ENCODE results near the gene ZMIZ1. TPM values are rescaled to one million over a fixed set of nuclear protein-coding genes. Genes with fewer than 3 reads are reported as not detected.

The ZMIZ1 gene
- polyA plus RNA-seq, 1 experiment, result 7.6 TPM

DNA sequence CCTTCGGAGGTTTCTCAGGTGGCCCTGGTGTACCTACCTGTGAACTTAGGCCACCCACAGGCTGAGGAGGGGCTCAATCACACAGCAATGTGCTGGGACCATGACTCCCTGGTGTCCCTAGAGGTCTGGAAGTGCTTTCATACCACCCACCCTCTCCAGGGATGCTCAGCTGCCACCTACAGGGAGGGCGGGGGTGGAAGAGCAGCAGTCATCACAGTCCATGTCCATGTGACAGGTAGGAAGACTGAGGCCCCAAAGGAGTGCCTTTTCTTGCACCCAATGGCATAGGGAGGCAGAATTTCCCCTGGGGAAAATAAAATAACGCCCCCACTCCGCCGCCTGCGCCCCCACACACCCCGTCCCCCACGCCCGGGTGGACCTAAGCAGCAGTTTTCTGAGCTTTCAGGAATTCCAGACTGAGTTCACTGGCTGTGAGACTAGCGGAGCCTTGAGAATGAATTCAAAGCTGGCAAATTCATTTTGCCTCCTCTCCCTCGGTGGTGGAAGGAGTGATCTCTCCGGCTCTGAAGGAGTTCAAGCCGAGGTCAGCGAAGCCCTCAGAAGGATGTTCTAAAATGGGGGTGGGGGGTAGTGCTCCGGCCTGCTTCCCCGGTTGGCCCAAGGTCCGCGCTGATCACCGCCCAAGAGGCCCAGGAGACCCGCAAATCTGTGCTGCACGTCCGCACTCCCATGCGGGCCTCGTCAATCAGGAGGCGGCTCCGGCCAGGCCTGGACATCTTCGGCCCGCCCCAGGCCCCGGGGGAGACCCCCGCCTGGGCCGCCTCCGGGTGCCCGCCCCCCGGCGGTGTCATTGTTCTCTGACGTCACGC is 2.1 kb upstream of the ZMIZ1 start:
- peaks cover 2% of the 10 kb centered on the region for H3K27me3 ChIP-seq (ENCODE audit: control insufficient read depth, insufficient read depth, low read length)
- POLR2A ChIA-PET, result interaction anchor here (1.1 to 2.0 kb wide), 3 partner anchors 93 to 129 kb away, joined by 4 to 10 read pairs (median 4); no protein-coding TSS in a partner anchor
- CTCF ChIA-PET, result interaction anchor here (0.8 to 1.6 kb wide), 6 partner anchors 91 to 1019 kb away, joined by 3 to 7 read pairs (median 4); no protein-coding TSS in a partner anchor
- DNase-seq (ENCODE audit: low read depth, low spot score), result no peak
- H3K4me3 ChIP-seq (ENCODE audit: low read depth, low read length), result peak overlapping the region; percentile 65
- TF ChIP-seq, protein P1, sequence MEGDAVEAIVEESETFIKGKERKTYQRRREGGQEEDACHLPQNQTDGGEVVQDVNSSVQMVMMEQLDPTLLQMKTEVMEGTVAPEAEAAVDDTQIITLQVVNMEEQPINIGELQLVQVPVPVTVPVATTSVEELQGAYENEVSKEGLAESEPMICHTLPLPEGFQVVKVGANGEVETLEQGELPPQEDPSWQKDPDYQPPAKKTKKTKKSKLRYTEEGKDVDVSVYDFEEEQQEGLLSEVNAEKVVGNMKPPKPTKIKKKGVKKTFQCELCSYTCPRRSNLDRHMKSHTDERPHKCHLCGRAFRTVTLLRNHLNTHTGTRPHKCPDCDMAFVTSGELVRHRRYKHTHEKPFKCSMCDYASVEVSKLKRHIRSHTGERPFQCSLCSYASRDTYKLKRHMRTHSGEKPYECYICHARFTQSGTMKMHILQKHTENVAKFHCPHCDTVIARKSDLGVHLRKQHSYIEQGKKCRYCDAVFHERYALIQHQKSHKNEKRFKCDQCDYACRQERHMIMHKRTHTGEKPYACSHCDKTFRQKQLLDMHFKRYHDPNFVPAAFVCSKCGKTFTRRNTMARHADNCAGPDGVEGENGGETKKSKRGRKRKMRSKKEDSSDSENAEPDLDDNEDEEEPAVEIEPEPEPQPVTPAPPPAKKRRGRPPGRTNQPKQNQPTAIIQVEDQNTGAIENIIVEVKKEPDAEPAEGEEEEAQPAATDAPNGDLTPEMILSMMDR (IDR thresholded peaks at IDR 0.05; ENCODE audit: low read depth, low read length), result peak; percentile 37; the same call in 1 of the 2 replicates
- peak overlapping the region; percentile 75 for H3K27ac ChIP-seq (ENCODE audit: low read depth, low read length)
- no peaks in the 10 kb centered on the region; the same call in 1 of the 2 replicates for H3K9me3 ChIP-seq (ENCODE audit: control insufficient read depth, insufficient read depth, low read length)

DNA sequence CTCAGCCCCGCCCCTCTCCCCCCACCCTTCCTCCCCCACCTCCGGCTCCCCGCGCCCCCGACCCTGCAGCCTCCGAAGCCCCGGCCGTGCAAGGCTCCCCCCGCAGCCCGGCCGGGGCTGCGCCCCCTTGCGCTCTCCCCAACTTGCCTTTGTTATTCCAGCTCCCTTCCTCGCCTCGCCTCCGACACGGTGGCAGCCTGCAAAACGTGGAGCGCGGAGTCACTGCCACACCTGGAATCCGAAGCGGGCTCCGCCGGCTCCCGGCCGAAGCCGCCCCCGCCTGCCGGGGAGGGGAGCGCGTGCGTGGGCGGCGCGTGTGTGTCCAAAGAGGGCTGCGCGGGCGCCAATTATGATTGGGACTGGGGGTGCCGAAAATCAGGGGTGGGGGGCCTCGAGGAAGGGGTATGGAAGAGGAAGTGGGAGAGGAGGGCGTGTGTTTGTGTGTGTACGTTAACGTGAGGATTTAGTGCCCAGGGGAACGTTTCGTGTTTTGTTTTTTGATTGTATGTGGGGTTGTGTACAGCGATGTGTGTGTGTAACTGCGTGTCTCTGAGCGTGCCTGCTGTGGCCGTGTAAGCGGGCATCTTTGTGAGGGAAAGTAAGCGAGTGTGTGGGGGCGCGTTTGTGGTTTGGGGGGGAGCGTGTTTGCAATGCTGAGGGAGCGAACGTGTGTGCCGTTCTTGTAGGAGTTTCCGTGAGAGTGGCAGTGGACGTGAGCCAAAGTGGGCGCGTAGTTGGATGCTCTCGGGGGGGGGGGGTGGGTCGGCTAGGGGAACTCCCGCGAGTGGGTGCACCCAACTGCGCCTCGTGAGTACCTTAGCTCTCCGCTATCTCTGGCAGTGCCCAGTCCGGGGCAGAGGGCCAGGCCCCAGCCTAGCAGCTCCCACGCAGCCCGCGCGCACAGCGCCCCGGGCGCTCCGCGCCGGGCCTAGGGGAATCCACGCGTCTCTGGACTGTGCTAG is 1.2 kb upstream of the ZMIZ1 start:
- POLR2A ChIA-PET, result interaction anchor here (0.6 to 2.0 kb wide), 8 partner anchors 21 to 1019 kb away, joined by 3 to 10 read pairs (median 4); no protein-coding TSS in a partner anchor
- CTCF ChIA-PET, result interaction anchor here (0.6 to 1.6 kb wide), 10 partner anchors 92 to 1020 kb away, joined by 3 to 7 read pairs (median 4); no protein-coding TSS in a partner anchor
- TF ChIP-seq, protein P1 (IDR thresholded peaks at IDR 0.05; ENCODE audit: low read depth, low read length), result peak; percentile 44
- Histone ChIP-seq H3K4me3 (ENCODE audit: low read depth, low read length) (peak overlapping the region; percentile 65), H3K9me3 (ENCODE audit: control insufficient read depth, insufficient read depth, low read length) (no peaks in the 10 kb centered on the region; the same call in 1 of the 2 replicates), H3K27ac (ENCODE audit: low read depth, low read length) (peak overlapping the region; percentile 61), H3K27me3 (ENCODE audit: control insufficient read depth, insufficient read depth, low read length) (peaks cover 2% of the 10 kb centered on the region)
- DNase-seq (ENCODE audit: low read depth, low spot score), result peak; percentile 84

DNA sequence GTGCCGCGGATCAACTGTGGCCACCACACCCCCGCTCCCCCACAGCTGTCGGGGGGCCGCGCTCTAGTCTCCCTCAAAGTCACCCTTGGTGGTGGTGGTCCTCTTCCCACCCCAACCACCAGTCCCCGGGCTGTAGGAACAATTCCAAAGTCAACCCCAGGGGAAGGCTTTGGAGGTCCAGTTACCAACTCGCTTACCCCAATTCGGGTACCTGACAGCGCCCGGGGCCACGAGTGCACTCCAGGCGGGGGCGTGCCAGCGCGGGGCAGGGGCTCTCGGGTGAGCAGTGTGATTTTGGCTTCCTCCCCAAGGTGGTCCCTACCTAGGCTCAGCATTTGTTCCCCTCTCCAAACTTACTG is 584 bp upstream of the ZMIZ1 start:
- peaks cover 2% of the 10 kb centered on the region for H3K27me3 ChIP-seq (ENCODE audit: control insufficient read depth, insufficient read depth, low read length)
- H3K9me3 ChIP-seq (ENCODE audit: control insufficient read depth, insufficient read depth, low read length), result no peaks in the 10 kb centered on the region; the same call in 1 of the 2 replicates
- DNase-seq (ENCODE audit: low read depth, low spot score), result no peak
- TF ChIP-seq, protein P1 (IDR thresholded peaks at IDR 0.05; ENCODE audit: low read depth, low read length), result no peak
- ChIA-PET POLR2A (interaction anchor here (0.7 to 2.0 kb wide), 3 partner anchors 123 to 1019 kb away, joined by 3 to 9 read pairs (median 4); no protein-coding TSS in a partner anchor), CTCF (interaction anchor here (0.7 to 1.2 kb wide), 2 partner anchors 91 to 128 kb away, joined by 4 to 5 read pairs; no protein-coding TSS in a partner anchor)
- H3K4me3 ChIP-seq (ENCODE audit: low read depth, low read length), result peak overlapping the region; percentile 65
- H3K27ac ChIP-seq (ENCODE audit: low read depth, low read length), result peak overlapping the region; percentile 65

DNA sequence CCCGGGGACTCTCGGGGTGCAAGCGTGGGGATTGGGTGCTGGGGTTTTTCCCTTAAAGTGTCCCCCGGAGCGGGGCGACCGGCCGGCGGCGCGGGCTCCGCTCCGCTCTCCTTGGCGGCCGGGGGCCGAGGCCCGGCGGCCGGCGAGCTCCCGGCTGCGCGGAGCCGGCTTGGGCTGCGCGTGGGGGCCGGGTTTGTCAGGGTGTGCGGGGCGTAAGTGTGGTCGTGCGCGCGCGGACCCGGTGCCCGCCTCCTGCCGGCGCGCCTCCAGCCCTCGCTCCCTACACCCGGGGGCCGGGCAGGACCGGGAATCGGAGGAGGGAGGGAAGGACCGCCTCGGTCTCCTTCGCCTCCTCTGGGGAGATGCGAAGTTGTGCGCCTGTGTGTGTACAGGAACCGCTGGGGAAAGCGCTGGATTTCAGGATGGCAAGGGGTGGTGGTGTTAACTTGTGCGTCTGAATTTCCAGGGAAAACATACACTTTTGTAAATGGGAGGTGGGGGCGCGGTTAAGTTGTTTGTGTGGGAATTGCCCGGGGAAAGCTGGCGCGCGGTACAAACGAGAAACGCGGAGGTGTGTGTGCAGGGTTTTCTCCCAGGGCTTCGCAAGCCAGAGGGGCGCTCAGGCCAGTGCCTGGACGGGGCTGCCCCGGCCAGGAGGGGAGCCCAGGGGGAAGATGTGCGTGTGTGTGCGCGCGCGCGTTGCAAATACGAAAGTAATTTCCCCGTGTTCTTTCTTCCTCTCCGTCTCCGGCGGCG is 737 bp downstream of the ZMIZ1 start:
- peak overlapping the region; percentile 98 for H3K4me3 ChIP-seq (ENCODE audit: low read depth, low read length)
- TF ChIP-seq, protein P1 (IDR thresholded peaks at IDR 0.05; ENCODE audit: low read depth, low read length), result no peak
- DNase-seq (ENCODE audit: low read depth, low spot score), result no peak
- H3K27ac ChIP-seq (ENCODE audit: low read depth, low read length), result peak overlapping the region; percentile 65
- no peaks in the 10 kb centered on the region; the same call in 1 of the 2 replicates for H3K9me3 ChIP-seq (ENCODE audit: control insufficient read depth, insufficient read depth, low read length)
- CTCF ChIA-PET, result interaction anchor here (0.6 kb wide), 1 partner anchor 518 kb away, joined by 3 read pairs; no protein-coding TSS in a partner anchor
- POLR2A ChIA-PET, result interaction anchor here (0.5 to 2.0 kb wide), 3 partner anchors 66 to 126 kb away, joined by 3 to 9 read pairs (median 4); no protein-coding TSS in a partner anchor
- H3K27me3 ChIP-seq (ENCODE audit: control insufficient read depth, insufficient read depth, low read length), result no peaks in the 10 kb centered on the region
